SKM-1 treated with dmso at 0.1 percent for 144 hours (cell line): ENCODE results near the gene ME3.

ENCODE experiments used
- DNase-seq: peaks from one replicate; lab custom pipeline; 2025; ENCODE audit not compliant: unreplicated experiment; lab: John Stamatoyannopoulos, UW

The ME3 gene

GRCh38 chr11:86519064-86519911, 153.1 kb downstream of the ME3 start:
- no peak for DNase-seq

DNA sequence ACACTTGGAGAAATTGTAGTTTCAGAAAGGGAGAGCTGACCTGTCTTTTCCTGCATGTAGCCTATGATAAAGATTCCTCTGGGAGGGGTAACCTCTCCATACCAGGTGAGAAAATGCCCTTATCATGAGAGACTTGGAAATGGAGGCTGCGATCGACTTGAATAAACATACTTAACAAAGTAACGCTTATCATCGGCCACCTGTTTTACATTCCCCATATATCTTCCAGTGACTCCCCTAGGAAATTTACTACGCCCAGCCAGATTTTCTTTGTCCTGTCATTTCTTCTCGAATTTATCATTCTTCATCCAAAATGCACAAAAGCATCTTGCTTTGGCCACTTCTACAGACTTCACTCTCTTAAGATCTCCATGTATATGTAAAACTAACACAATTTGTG, 154.2 kb downstream of the ME3 start:
- no peak for DNase-seq

- DNase-seq: no peak
These were observed 154.9 kb downstream of the ME3 start for GRCh38 chr11:86517557-86517956.

DNA sequence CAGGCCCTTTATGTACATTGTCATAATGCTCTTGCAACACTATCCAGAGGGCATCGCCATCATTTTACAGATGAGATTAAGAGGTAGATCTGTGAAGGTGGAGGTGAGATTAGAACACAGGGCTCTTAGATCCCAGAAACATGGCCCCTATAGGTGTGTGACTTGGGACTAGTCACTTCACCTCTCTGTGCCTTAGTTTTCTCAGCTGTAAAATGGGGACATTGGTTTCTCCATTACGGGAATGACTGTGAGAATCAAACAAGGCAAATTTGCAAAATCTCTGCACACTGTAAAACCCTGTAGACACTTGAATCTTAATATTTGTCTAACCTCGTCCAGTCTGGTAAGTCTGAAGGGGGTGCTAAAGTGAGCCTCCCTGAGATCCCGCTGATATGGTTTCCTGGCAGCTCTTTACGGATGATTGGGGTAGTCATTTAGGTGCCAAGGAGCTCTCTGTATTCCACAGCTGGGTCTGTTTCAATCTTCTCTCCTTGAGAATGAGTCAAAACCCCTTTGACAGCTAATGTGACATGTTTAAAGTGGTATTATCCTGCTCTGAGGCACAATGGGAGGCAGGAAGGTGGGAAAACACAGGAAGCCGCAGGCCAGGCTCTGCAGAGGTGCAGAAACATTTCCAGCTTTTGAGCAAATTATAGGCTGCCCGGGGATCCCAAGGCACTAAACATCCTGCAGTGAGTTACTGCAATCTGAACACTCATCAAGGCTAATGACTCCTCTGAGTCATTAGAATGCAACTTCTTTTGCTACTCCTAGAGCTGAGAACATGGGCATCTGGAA, 156.9 kb downstream of the ME3 start:
- no peak for DNase-seq

- DNase-seq: peak; percentile 39
These were observed 158.0 kb downstream of the ME3 start for GRCh38 chr11:86514453-86514852.

GRCh38 chr11:86513746-86514373, 158.6 kb downstream of the ME3 start:
- no peak for DNase-seq

- no peak for DNase-seq
These were observed 159.3 kb downstream of the ME3 start for GRCh38 chr11:86513138-86513537.

- DNase-seq: peak; percentile 22
These were observed 161.3 kb downstream of the ME3 start for GRCh38 chr11:86511086-86511551.

DNA sequence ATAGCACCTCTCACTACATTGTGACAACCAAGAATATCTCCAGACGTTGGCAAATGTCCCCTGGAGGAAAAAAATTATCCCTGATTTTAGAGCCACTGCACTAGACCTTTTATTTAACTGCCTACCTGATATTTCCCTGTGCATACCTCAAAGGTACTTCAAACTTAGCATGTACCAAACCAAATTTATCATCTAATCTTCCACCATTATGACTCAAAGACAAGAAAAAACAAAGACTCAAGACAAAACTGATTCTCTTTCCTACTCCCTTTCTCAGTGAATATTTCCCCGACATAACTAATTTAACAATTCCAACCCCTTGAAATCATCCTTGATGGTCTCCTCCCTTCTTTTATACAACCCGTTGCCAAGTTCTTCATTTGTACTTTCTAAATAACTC, 161.7 kb downstream of the ME3 start:
- no peak for DNase-seq

- no peak for DNase-seq
These were observed 162.3 kb downstream of the ME3 start for GRCh38 chr11:86510097-86510496.

DNA sequence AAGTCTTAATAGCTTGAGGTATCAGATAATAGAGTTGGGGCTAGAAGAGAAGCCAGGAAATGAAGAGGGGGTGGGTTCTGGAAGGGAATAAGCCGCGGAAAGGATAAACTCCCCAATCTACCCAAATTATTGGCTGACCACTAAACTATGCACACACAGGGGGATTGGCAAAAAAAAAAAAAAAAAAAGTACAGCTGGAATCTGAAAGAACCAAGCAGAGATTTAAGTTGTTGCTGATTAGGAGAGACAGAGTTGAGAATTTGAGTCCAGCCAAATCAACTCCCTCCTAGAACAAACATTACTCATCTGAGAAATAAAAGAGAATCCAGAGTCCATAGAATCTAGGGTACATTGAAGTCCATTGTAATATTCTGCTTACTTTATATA, 162.8 kb downstream of the ME3 start:
- DNase-seq: no peak

DNA sequence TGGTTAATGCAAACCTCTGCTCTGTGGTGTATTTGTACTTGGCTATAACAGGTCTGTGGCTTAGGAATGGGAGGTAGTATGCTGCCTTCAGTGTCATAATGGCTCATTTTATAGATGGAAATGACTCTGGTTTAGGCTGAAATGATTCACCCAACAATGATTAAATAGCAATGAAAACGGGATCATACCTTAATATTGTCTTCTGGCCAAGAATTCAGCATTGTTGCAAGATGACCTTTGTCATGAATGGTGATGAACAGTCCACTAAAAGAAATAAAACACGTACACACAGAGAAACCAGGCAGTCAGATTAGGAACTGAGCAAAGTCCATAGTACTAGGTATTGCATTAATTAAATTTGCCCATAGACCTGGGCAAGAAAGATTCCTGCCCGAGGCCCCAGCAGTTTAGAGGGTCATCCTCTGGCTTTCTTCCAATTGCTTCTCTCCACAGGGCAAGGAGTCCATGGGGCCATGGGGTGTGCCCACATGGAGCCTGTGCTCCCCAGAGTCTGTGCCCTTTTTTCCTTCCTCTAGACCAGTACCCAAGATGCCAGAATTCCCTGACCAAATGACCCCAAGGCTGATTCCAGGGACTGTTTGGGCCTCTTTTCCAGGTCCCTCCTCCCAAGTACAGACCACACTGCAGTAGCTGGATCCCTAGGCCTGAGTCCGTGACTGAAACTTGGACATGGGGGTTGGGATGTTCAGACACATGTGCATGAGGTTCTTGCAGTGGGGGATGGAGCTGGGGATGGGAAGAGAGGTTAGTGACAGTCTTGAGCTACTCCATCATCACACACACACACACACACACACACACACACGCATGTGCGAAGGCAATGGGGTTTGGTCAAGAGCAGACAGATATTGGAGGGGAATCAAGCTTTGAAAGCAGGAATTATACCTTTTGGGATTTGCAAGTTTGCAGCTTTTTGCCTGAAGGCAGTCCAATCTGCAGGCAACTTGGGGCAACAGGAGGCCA, 163.5 kb downstream of the ME3 start:
- DNase-seq: no peak

- no peak for DNase-seq
These were observed 165.1 kb downstream of the ME3 start for GRCh38 chr11:86507249-86507845.

DNA sequence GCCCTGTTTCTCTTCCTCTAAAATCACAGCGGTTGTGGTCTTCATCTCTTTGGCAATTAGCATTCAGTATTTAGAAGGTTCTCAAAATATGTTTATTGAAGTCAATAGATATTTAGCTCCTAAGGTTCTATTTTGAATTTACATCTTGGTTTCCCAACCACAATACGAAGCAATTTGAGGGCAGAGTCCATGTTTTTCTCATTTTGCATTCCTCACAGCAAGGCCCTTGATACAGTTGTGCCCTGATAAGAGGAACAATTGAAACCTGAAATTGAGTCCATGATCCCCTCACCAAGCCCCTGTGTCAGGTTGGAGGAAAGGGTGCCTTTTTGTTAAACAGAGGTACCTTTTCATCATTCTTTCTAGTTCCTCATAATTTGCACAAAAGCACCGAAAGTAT, 166.2 kb downstream of the ME3 start:
- DNase-seq: no peak

DNA sequence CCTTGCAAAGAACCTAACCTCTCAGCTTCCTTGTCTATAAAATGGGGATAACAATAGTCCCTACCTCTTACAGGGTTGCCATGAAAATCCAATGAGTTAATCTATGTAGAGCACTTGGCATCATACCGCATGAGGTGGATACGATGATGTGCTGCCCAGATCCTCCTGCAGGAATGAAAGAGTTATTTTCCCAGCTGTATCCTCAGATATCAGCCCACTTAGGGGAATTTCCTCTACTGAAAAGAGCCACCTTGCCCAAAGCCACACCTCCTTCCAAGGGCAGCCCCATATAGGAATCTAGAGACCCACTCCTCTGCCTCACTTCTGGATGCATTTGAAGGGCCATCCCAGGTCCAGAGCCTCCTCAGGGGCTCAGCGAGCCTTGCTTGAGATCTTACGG, 169.3 kb downstream of the ME3 start:
- no peak for DNase-seq

DNA sequence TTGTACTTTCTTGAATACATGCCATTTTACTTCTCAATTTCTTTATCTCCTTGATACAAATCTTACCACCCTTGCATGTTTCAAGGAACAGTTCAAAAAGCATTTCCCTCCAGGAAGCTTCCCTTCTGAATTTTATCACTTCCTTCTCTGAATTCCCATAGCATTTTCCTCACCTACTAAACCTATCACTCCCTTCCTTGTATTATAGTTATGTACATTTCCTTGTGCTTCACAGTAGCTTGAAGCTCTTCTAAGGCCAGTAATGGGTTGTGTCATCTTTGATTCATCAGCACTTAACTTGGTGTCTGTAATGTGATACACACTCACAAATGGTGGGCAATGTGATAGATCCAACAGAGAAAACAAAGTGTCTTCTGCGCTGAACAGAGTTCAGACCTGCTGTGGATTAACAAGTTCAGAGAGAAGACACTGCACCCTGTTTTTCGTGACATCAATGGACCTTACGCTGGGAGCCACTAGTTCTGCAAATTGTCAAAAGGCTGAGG, 170.2 kb downstream of the ME3 start:
- DNase-seq: no peak

- no peak for DNase-seq
These were observed 171.8 kb downstream of the ME3 start for GRCh38 chr11:86500500-86501140.

DNA sequence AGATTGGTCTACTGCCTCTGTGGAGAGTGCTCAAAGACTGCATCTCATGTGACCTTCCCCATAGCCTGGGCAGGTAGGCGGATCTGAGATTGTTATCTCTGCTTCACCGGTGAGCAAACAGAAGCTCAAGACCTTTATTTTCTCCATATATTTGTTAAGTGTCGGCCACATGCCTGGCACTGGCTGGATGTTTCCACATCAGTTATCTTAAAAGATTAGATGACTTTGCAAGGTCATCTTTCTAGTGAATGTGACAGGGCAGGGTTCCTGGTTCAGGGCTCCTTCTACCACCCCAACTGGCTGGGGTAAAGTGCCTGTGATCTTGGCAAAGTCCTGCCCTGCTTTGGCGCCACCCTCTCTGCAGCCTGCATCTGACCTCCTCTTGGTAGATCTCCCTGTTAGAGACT, 172.7 kb downstream of the ME3 start:
- DNase-seq: no peak

- DNase-seq: no peak
These were observed 174.6 kb downstream of the ME3 start for GRCh38 chr11:86497836-86498235.
